LoVo (cell line): Measurements from ENCODE around the gene AP2A1.

Source experiments
- DNase-seq: peaks from one replicate; pipeline ENCODE4 v3.0.0-alpha.2; 2016; ENCODE audit warnings: low spot score

Gene AP2A1

GRCh38 chr19:49838885-49839588 is 72.2 kb downstream of the AP2A1 start:
- no peak for DNase-seq

GRCh38 chr19:49839713-49840112 is 72.9 kb downstream of the AP2A1 start:
- DNase-seq, result no peak

GRCh38 chr19:49840321-49840720 is 73.5 kb downstream of the AP2A1 start:
- DNase-seq, result no peak

- no peak for DNase-seq
Observed at GRCh38 chr19:49840736-49841249, 74.0 kb downstream of the AP2A1 start.

- DNase-seq, result no peak
Observed at GRCh38 chr19:49843265-49843664, 76.5 kb downstream of the AP2A1 start.

GRCh38 chr19:49844138-49845095 is 77.6 kb downstream of the AP2A1 start:
- DNase-seq, result no peak

GRCh38 chr19:49845414-49845813 is 78.6 kb downstream of the AP2A1 start:
- DNase-seq, result no peak

GRCh38 chr19:49846408-49846807 is 79.6 kb downstream of the AP2A1 start:
- DNase-seq, result no peak

GRCh38 chr19:49847731-49848696 is 81.2 kb downstream of the AP2A1 start:
- peak; percentile 75 for DNase-seq

GRCh38 chr19:49848938-49849337 is 82.1 kb downstream of the AP2A1 start:
- no peak for DNase-seq

GRCh38 chr19:49849433-49850220 is 82.8 kb downstream of the AP2A1 start:
- DNase-seq, result no peak

GRCh38 chr19:49850221-49850486 is 83.4 kb downstream of the AP2A1 start:
- DNase-seq, result no peak

- peak; percentile 96 for DNase-seq
Observed at GRCh38 chr19:49850487-49851342, 83.9 kb downstream of the AP2A1 start, which contains the start of gene PTOV1. Gene PTOV1 (plus strand): TSS chr19:49851159.

- no peak for DNase-seq
Observed at GRCh38 chr19:49851456-49852259, 84.9 kb downstream of the AP2A1 start.

- no peak for DNase-seq
Observed at GRCh38 chr19:49852631-49853126, 85.9 kb downstream of the AP2A1 start.

- DNase-seq, result no peak
Observed at GRCh38 chr19:49853852-49854377, 87.1 kb downstream of the AP2A1 start.

- DNase-seq, result no peak
Observed at GRCh38 chr19:49854378-49855263, 87.8 kb downstream of the AP2A1 start.

- no peak for DNase-seq
Observed at GRCh38 chr19:49855277-49855675, 88.5 kb downstream of the AP2A1 start.
